Ovary (tissue), 9 donors: ENCODE data around the gene FTO. TPM values are rescaled to one million over a fixed set of nuclear protein-coding genes. Genes with fewer than 3 reads are reported as not detected.

Experiments
- DNase-seq, 5 donors: peaks; one replicate each; pipeline ENCODE4 v3.0.0-alpha.2; 2019 to 2020
- H3K27ac ChIP-seq, 2 donors: fragments of 200-600 bp; one replicate each; pipeline versions ENCODE4 v1.5.1 to v1.8.0; 2019 to 2022
- H3K27me3 ChIP-seq: fragments of 200-600 bp; one replicate; pipeline ENCODE4 v1.8.0; 2022
- H3K36me3 ChIP-seq: fragments of 200-600 bp; sonication (generic); one replicate; pipeline ENCODE4 v1.5.1; 2019
- H3K4me1 ChIP-seq: one replicate; pipeline ENCODE4 v1.8.1; 2013; ENCODE audit warnings: mild to moderate bottlenecking, moderate library complexity; ENCODE audit not compliant: insufficient read depth
- H3K4me3 ChIP-seq: fragments of 200-600 bp; sonication (generic); one replicate; pipeline ENCODE4 v1.5.1; 2017
- H3K9me3 ChIP-seq, 2 donors: fragments of 200-600 bp in 1 of 2; sonication (generic) in 1 of 2; one replicate each; pipeline versions ENCODE4 v1.5.1 to v1.8.1; 2013 to 2019; ENCODE audit warnings: mild to moderate bottlenecking in 1 of 2, moderate library complexity in 1 of 2
- CTCF ChIP-seq, 3 donors: fragments of 450-650 bp in 2 of 3; fragments of 200-600 bp in 1 of 3; IDR thresholded peaks; one replicate each; pipeline versions ENCODE4 v1.5.1 to v1.8.0; 2016 to 2022; ENCODE audit warnings: antibody characterized with exemption in 3 of 3, mild to moderate bottlenecking in 1 of 3
- EP300 ChIP-seq: sonication (generic); formaldehyde crosslinking; IDR thresholded peaks from one replicate; pipeline ENCODE4 v1.6.1; 2017; ENCODE audit warnings: antibody characterized with exemption
- POLR2A ChIP-seq: fragments of 450-650 bp; IDR thresholded peaks from one replicate; pipeline ENCODE4 v1.6.1; 2017; ENCODE audit warnings: antibody characterized with exemption, mild to moderate bottlenecking, moderate library complexity
- WGBS, 3 donors: extraction: QIAGEN DNeasy Blood & Tissue Kit in 1 of 3; methylation state at CpG; one replicate each; pipeline versions ENCODE4 v1.1.5 to v1.1.7; 2013 to 2017; 5-methylcytosine and 5-hydroxymethylcytosine counted together
- intact Hi-C, 4 donors: fragments of 100-400 bp; cut with DNase I; formaldehyde crosslinking; loops; one replicate each; pipeline versions ENCODE4 v1.11.0 to v1.15.1; 2022 to 2023
- polyA plus RNA-seq, 2 donors: library from polyadenylated mRNA; stranded (reverse); fragments of 200-250 nt in 1 of 2; fragments of 350-450 nt in 1 of 2; fragmentation: Illumina TruSeq in 1 of 2; extraction: RNeasy Lipid Tissue Mini Kit (QIAGEN cat#74804) in 1 of 2; gene quantifications; one replicate each; pipeline ENCODE4 v1.2.3, GENCODE V29; 2013 to 2014
- total RNA-seq, 7 donors: library from RNA; depleted of rRNA in 2 of 7; stranded (reverse); fragments of >200 nt in 2 of 7; fragmentation: NEBNext Ultra II Directional in 3 of 7; extraction: Animal tissue kit (Norgen Biotek cat#: 25700) in 3 of 7; gene quantifications; one replicate each; pipeline versions ENCODE4 v1.1.0 to v1.2.4, GENCODE V29; 2016 to 2023
- donor health status: DM: no; HTN: no; CAD: no; lungs with moderate emphysema.
- donor health status: DM: no; HTN: no; CAD: no.
- donor health status: Bipolar disorder and iron deficiency.
- donor health status: DM: yes; HTN: yes; CAD: no.
- donor health status: DM: no; HTN: no; CAD: no.
- donor health status: DM: yes; HTN: yes; CAD: no.

Gene FTO
- total and polyA plus RNA-seq, 9 donors: 43.6 to 128 (median 91.4) TPM

GRCh38 chr16:53817117-53817755 is 113.3 kb downstream of the FTO start:
- TF ChIP-seq CTCF (IDR thresholded peaks at IDR 0.05) (no peak), POLR2A (no peak), EP300 (no peak)
- no peaks in the 10 kb centered on the region for H3K4me1 ChIP-seq
- no peaks in the 10 kb centered on the region for H3K9me3 ChIP-seq
- no peak overlapping the region for H3K27ac ChIP-seq
- no peak for DNase-seq
- WGBS, 3 donors: 61 to 68% (median 65%) methylated on average over 5 of the region's 5 CpGs
- intact Hi-C loops: no loop called here
- no peaks in the 10 kb centered on the region for H3K36me3 ChIP-seq
- H3K27me3 ChIP-seq: no peaks in the 10 kb centered on the region
- no peak overlapping the region for H3K4me3 ChIP-seq

GRCh38 chr16:53817812-53818550 is 114.0 kb downstream of the FTO start:
- Histone ChIP-seq H3K4me1 (no peaks in the 10 kb centered on the region), H3K4me3 (no peak overlapping the region), H3K27me3 (no peaks in the 10 kb centered on the region), H3K9me3 (no peaks in the 10 kb centered on the region), H3K27ac (no peak overlapping the region), H3K36me3 (no peaks in the 10 kb centered on the region)
- no peak for TF ChIP-seq CTCF (IDR thresholded peaks at IDR 0.05)
- TF ChIP-seq POLR2A: no peak
- TF ChIP-seq EP300: no peak
- no peak for DNase-seq
- 43 to 58% (median 52%) methylated on average over 1 of the region's 1 CpG for WGBS, 3 donors
- intact Hi-C loops: no loop called here

- H3K9me3 ChIP-seq: no peaks in the 10 kb centered on the region
- WGBS, 3 donors: 26 to 45% (median 29%) methylated on average over 1 of the region's 1 CpG
- H3K4me3 ChIP-seq: no peak overlapping the region
- H3K4me1 ChIP-seq: no peaks in the 10 kb centered on the region
- no peak overlapping the region for H3K27ac ChIP-seq
- H3K36me3 ChIP-seq: no peaks in the 10 kb centered on the region
- TF ChIP-seq CTCF (IDR thresholded peaks at IDR 0.05) (no peak), EP300 (no peak)
- DNase-seq: no peak
- intact Hi-C loops: no loop called here
- no peaks in the 10 kb centered on the region for H3K27me3 ChIP-seq
Measured at GRCh38 chr16:53821487-53821886, 117.5 kb downstream of the FTO start.

GRCh38 chr16:53821957-53822625 is 118.1 kb downstream of the FTO start:
- no peak overlapping the region for H3K4me3 ChIP-seq
- no peak for DNase-seq
- intact Hi-C loops: no loop called here
- no peaks in the 10 kb centered on the region for H3K4me1 ChIP-seq
- H3K27ac ChIP-seq: no peak overlapping the region
- TF ChIP-seq EP300 (no peak), CTCF (IDR thresholded peaks at IDR 0.05) (no peak), POLR2A (no peak)
- no peaks in the 10 kb centered on the region for H3K36me3 ChIP-seq
- no peaks in the 10 kb centered on the region for H3K27me3 ChIP-seq
- H3K9me3 ChIP-seq: no peaks in the 10 kb centered on the region
- WGBS, 3 donors: 76 to 86% (median 80%) methylated on average over 4 of the region's 4 CpGs
